SH-SY5Y (cell line): ENCODE measurements around the gene TNFRSF19.

ENCODE experiments used
- GATA2 ChIP-seq: IDR thresholded peaks from 2 replicates; pipeline ENCODE4 v1.6.1; 2011; ENCODE audit warnings: mild to moderate bottlenecking, low read depth, low read length
- GATA3 ChIP-seq: IDR thresholded peaks from 2 replicates; pipeline ENCODE4 v1.6.1; 2011; ENCODE audit warnings: low read depth, mild to moderate bottlenecking, low read length, moderate library complexity

DNA sequence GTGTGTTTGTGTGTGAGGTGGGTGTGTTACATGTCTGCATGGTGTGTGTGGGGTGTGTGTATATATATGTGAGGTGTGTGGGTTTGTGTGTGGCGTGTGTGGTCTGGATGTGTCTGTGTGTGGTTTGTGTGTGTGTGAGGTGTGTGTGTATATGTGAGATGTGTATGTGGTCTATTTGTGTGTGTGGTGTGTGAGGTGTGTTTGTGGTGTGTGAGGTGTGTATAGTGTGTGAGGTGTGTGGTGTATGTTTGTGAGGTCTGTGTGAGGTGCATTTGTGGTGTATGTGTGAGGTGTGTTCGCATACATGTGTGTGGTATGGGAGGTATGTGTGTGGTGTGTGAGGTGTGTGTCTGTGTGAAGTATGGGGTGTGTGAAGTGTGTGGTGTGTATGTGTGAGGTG, 12.5 kb upstream of the TNFRSF19 start:
- TF ChIP-seq GATA2: no peak
- TF ChIP-seq GATA3: no peak
